Measurements from ENCODE around the gene SPAAR. TPM values are rescaled to one million over a fixed set of nuclear protein-coding genes. Genes with fewer than 3 reads are reported as not detected.
"Not testable (repeated sequence)": the region's sequence is repeated elsewhere in the genome, so short reads cannot be mapped to it uniquely, and the experiment has no call there.

Gene SPAAR
- total RNA-seq, 2 donors from 2014 or later, result not detected

GRCh38 chr9:35920051-35920620 is 10.8 kb downstream of the SPAAR start:
- H3K27me3 Mint-ChIP-seq, result peaks cover 8 to 10% of the 10 kb centered on the region in 2 donors
- no peak for ATAC-seq

GRCh38 chr9:35923598-35923926 is 14.3 kb downstream of the SPAAR start:
- H3K36me3 Mint-ChIP-seq, result no peaks in the 10 kb centered on the region
- ATAC-seq, result no peak
- H3K27me3 Mint-ChIP-seq, result peaks cover 17 to 19% of the 10 kb centered on the region in 2 donors
- no peak overlapping the region for H3K27ac Mint-ChIP-seq
- H3K4me1 Mint-ChIP-seq (ENCODE audit: low read depth in 2 of 2), result no peaks in the 10 kb centered on the region
- no peaks in the 10 kb centered on the region for H3K9me3 Mint-ChIP-seq
- no peak for DNase-seq (ENCODE audit: low spot score)
- H3K4me3 Mint-ChIP-seq, result no peak overlapping the region

More at GRCh38 chr9:35920051-35920620, 10.8 kb downstream of the SPAAR start:
- Mint-ChIP-seq H3K4me3 (no peak overlapping the region), H3K4me1 (ENCODE audit: low read depth in 2 of 2) (no peaks in the 10 kb centered on the region), H3K27ac (no peak overlapping the region), H3K9me3 (no peaks in the 10 kb centered on the region), H3K36me3 (no peaks in the 10 kb centered on the region)
- no peak for DNase-seq (ENCODE audit: low spot score)

GRCh38 chr9:35923927-35924763 is 14.9 kb downstream of the SPAAR start:
- DNase-seq (ENCODE audit: low spot score), result no peak
- H3K4me3 Mint-ChIP-seq, result no peak overlapping the region
- no peaks in the 10 kb centered on the region for H3K36me3 Mint-ChIP-seq
- H3K27me3 Mint-ChIP-seq, result peaks cover 17 to 19% of the 10 kb centered on the region in 2 donors
- no peaks in the 10 kb centered on the region for H3K9me3 Mint-ChIP-seq
- no peak for ATAC-seq
- no peaks in the 10 kb centered on the region for H3K4me1 Mint-ChIP-seq (ENCODE audit: low read depth in 2 of 2)
- H3K27ac Mint-ChIP-seq, result no peak overlapping the region

GRCh38 chr9:35928591-35929452 is 19.5 kb downstream of the SPAAR start:
- Mint-ChIP-seq H3K27me3 (peaks cover 10 to 11% of the 10 kb centered on the region in 2 donors), H3K27ac (no peak overlapping the region), H3K36me3 (no peaks in the 10 kb centered on the region), H3K4me1 (ENCODE audit: low read depth in 2 of 2) (no peaks in the 10 kb centered on the region), H3K4me3 (no peak overlapping the region), H3K9me3 (no peaks in the 10 kb centered on the region)
- DNase-seq (ENCODE audit: low spot score) (no peak), ATAC-seq (no peak)

GRCh38 chr9:35929453-35929718 is 20.1 kb downstream of the SPAAR start:
- ATAC-seq (no peak), DNase-seq (ENCODE audit: low spot score) (no peak)
- Mint-ChIP-seq H3K27ac (no peak overlapping the region), H3K4me3 (no peak overlapping the region), H3K36me3 (no peaks in the 10 kb centered on the region), H3K9me3 (no peaks in the 10 kb centered on the region), H3K4me1 (ENCODE audit: low read depth in 2 of 2) (no peaks in the 10 kb centered on the region), H3K27me3 (peaks cover 7 to 11% of the 10 kb centered on the region in 2 donors)

GRCh38 chr9:35930521-35930920 is 21.2 kb downstream of the SPAAR start:
- Mint-ChIP-seq H3K4me1 (ENCODE audit: low read depth in 2 of 2) (no peaks in the 10 kb centered on the region), H3K4me3 (no peak overlapping the region), H3K27me3 (peaks cover 7 to 11% of the 10 kb centered on the region in 2 donors), H3K9me3 (no peaks in the 10 kb centered on the region), H3K27ac (no peak overlapping the region), H3K36me3 (no peaks in the 10 kb centered on the region)
- no peak for DNase-seq (ENCODE audit: low spot score)
- ATAC-seq, result no peak

- H3K27ac Mint-ChIP-seq, result no peak overlapping the region
- H3K9me3 Mint-ChIP-seq, result no peaks in the 10 kb centered on the region
- no peak overlapping the region for H3K4me3 Mint-ChIP-seq
- H3K4me1 Mint-ChIP-seq (ENCODE audit: low read depth in 2 of 2), result no peaks in the 10 kb centered on the region
- peaks cover 7 to 11% of the 10 kb centered on the region in 2 donors for H3K27me3 Mint-ChIP-seq
- H3K36me3 Mint-ChIP-seq, result no peaks in the 10 kb centered on the region
- DNase-seq (ENCODE audit: low spot score) (no peak), ATAC-seq (no peak)
Observed at GRCh38 chr9:35930989-35931388, 21.7 kb downstream of the SPAAR start.

- DNase-seq (ENCODE audit: low spot score), result no peak
- H3K9me3 Mint-ChIP-seq, result no peaks in the 10 kb centered on the region
- H3K36me3 Mint-ChIP-seq, result no peaks in the 10 kb centered on the region
- peak in 1 of 2 donors; percentile 40 for ATAC-seq
- H3K27me3 Mint-ChIP-seq, result no peaks in the 10 kb centered on the region
- no peak overlapping the region for H3K4me3 Mint-ChIP-seq
- no peak overlapping the region for H3K27ac Mint-ChIP-seq
- H3K4me1 Mint-ChIP-seq (ENCODE audit: low read depth in 2 of 2), result no peaks in the 10 kb centered on the region
Observed at GRCh38 chr9:35932735-35933134, 23.4 kb downstream of the SPAAR start.

- peak overlapping the region; percentile 13 for H3K4me3 Mint-ChIP-seq
- ATAC-seq, result no peak
Observed at GRCh38 chr9:35933550-35934067, 24.3 kb downstream of the SPAAR start.

GRCh38 chr9:35934069-35934468 is 24.8 kb downstream of the SPAAR start:
- peak overlapping the region in 1 of 2 donors; percentile 68 for H3K27ac Mint-ChIP-seq
- H3K27me3 Mint-ChIP-seq; H3K36me3 Mint-ChIP-seq; ATAC-seq; DNase-seq (ENCODE audit: low spot score); H3K4me3 Mint-ChIP-seq; H3K4me1 Mint-ChIP-seq (ENCODE audit: low read depth in 2 of 2); H3K9me3 Mint-ChIP-seq: not testable (repeated sequence)

More at GRCh38 chr9:35933550-35934067, 24.3 kb downstream of the SPAAR start:
- Mint-ChIP-seq H3K27ac (peak overlapping the region in 1 of 2 donors; percentile 68), H3K4me1 (ENCODE audit: low read depth in 2 of 2) (no peaks in the 10 kb centered on the region), H3K36me3 (no peaks in the 10 kb centered on the region), H3K27me3 (no peaks in the 10 kb centered on the region), H3K9me3 (no peaks in the 10 kb centered on the region)
- DNase-seq (ENCODE audit: low spot score), result no peak

- H3K36me3 Mint-ChIP-seq, result no peaks in the 10 kb centered on the region
- ATAC-seq (no peak), DNase-seq (ENCODE audit: low spot score) (no peak)
- no peaks in the 10 kb centered on the region for H3K27me3 Mint-ChIP-seq
- H3K4me3 Mint-ChIP-seq, result no peak overlapping the region
- H3K4me1 Mint-ChIP-seq (ENCODE audit: low read depth in 2 of 2), result no peaks in the 10 kb centered on the region
- no peak overlapping the region for H3K27ac Mint-ChIP-seq
- H3K9me3 Mint-ChIP-seq, result no peaks in the 10 kb centered on the region
Observed at GRCh38 chr9:35935261-35935660, 26.0 kb downstream of the SPAAR start.

GRCh38 chr9:35935755-35936509 is 26.6 kb downstream of the SPAAR start:
- H3K27me3 Mint-ChIP-seq, result no peaks in the 10 kb centered on the region
- no peak overlapping the region for H3K4me3 Mint-ChIP-seq
- no peaks in the 10 kb centered on the region for H3K9me3 Mint-ChIP-seq
- H3K27ac Mint-ChIP-seq, result no peak overlapping the region
- no peaks in the 10 kb centered on the region for H3K36me3 Mint-ChIP-seq
- DNase-seq (ENCODE audit: low spot score) (no peak), ATAC-seq (no peak)
- no peaks in the 10 kb centered on the region for H3K4me1 Mint-ChIP-seq (ENCODE audit: low read depth in 2 of 2)

GRCh38 chr9:35937227-35937626 is 27.9 kb downstream of the SPAAR start:
- H3K4me1 Mint-ChIP-seq (ENCODE audit: low read depth in 2 of 2), result no peaks in the 10 kb centered on the region

More at GRCh38 chr9:35937227-35937626, 27.9 kb downstream of the SPAAR start:
- DNase-seq (ENCODE audit: low spot score) (no peak), ATAC-seq (no peak)
- no peaks in the 10 kb centered on the region for H3K36me3 Mint-ChIP-seq
- H3K9me3 Mint-ChIP-seq, result no peaks in the 10 kb centered on the region
- no peaks in the 10 kb centered on the region for H3K27me3 Mint-ChIP-seq
- no peak overlapping the region for H3K27ac Mint-ChIP-seq
- no peak overlapping the region for H3K4me3 Mint-ChIP-seq
